HG03139 (cell line): Measurements from ENCODE around the gene WDR27.
"Not testable (repeated sequence)": the region's sequence is repeated elsewhere in the genome, so short reads cannot be mapped to it uniquely, and the experiment has no call there.

Experiments
- ATAC-seq: cut with Tn5 transposase; IDR thresholded peaks from one replicate; pipeline ENCODE4 v1.9.1; 2021; ENCODE audit not compliant: unreplicated experiment

The WDR27 gene

DNA sequence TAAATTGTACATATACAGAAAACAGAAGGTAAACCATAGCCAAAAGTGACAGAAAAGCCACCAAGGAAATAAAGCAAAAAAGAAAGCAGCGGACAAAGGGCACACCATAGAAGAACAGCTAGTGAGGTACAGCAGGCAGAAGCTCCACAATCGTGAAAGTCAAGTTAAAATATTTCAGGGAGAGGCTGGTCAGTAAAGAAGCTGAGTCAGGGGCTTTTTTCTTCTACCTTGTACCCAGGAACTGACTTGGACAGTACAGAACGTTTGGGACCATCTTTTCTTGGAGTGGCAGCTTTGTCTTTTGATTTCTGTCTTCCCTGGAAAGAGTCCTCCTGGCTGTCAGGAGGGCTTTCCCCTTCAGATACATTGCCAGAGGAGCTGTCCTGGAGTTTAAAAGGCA lies 8.2 kb upstream of the WDR27 start:
- no peak for ATAC-seq

DNA sequence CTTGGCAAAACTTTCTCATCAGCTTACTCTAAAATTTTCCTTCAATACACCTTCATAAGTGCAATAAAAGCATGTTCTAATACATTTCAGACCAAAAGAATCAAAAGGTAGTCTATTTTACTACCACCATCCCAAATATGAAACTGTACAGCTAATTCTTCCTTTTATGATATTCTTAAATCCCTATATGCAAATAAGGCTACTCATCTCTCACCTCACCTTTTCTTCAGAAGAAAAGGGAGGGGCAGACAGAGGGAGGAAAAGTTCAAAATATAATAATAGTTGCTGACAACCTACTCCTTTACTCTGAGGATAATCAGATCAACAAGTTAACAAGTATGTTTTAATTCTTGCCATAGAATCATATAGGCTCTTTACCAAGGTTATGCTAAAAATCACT lies 7.5 kb upstream of the WDR27 start:
- no peak for ATAC-seq

DNA sequence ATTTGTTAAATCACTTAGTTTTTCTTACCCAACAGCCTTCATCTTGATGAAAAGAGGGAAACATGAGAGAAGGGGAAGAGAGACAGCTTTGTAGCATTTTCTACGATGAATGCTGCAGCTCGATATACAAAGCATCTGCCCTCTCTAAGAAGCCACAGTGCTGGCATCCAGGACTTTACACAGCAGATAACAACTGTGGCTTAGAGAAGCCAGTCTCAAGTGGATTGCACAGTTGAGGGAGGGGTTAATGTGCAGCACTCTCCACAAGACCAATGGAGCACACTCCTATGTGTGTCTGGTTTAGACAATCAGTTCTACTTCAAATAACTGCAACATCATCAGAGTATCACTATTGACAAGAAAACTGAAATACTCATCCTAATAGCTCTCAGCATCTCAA lies 5.9 kb upstream of the WDR27 start:
- no peak for ATAC-seq

DNA sequence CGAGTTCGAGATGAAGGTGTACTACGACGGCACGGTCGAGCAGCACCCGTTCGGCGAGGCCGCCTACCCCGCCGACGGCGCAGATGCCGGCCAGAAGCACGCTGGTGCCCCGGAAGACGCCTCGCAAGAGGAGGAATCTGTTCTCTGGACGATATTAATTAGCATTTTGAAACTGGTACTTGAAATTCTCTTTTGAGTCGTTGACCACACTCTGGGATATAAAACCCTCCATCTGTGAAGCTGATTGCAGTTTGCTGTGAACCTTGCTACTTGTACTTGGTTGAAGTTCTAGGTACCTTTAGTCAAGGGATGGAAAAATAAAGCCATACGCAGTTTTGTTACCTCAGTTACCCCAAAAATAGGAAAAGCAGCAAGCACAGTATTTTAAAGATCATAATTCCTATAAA lies 1.0 kb upstream of the WDR27 start:
- ATAC-seq: peak; percentile 14

DNA sequence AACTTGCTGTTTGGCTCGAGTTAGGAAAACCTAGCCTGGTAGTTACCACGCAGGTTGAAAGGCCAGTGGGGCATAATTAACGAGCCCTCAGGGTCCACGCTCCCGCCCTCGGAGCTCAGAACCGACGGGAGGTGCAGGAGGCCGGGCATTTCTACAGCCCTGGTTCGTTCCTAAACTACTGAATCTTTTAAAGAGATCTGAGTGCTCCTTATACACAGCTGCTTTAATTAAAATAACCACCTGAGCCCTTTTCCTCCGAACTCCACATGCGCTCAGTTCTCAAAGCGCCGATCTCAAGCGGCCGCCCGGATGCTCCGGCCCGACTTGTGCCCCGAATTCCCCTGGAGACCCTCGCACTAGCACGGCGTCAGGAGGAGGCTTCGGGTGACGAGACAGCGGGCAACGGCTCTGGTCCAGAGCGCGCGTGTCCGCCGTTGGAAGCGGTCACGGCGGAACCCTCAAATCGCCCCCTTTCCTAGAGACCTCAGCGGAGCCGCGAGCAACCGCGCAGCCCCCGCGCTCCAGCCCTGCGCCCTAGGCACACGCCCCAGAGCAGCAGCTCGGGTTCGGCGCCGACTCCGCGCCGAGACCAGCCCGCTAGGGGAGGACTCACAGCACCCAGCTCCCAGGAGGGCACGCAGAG lies 397 bp downstream of the WDR27 start:
- ATAC-seq: peak; percentile 8

DNA sequence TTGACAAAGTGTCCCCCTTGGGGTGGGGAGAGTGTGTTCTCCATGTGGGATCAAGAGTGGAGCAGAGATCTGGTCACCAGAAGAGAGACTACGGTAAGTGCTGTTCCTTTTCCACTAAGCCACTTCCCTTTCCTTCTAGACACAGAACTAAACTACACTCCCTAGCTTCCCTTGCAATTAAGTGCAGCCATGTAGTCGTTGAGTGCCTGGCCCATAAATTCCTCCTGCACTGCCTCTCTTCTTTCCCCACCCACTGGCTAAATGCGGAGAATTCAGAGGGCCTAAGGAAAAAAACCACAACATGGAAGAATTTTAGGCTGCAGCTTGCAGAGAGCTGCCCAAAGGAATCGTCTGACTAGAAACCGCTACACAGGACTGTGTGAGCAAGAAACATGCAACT lies 1.5 kb downstream of the WDR27 start:
- no peak for ATAC-seq

DNA sequence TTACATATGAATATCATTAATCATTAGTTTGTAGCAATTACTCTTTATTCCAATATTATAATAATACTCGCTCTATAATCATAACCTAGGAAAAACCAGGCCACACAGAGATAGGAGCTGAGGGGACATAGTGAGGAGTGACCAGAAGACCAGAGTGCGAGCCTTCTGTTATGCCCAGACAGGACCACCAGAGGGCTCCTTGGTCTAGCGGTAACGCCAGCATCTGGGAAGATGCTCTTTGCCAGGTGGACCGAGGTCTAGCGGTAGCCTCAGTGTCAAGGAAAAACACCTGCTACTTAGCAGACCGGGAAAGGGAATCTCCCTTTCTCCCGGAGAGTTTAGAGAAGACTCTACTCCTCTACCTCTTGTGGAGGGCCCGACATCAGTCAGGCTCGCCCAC lies 4.7 kb downstream of the WDR27 start:
- not testable (repeated sequence) for ATAC-seq

DNA sequence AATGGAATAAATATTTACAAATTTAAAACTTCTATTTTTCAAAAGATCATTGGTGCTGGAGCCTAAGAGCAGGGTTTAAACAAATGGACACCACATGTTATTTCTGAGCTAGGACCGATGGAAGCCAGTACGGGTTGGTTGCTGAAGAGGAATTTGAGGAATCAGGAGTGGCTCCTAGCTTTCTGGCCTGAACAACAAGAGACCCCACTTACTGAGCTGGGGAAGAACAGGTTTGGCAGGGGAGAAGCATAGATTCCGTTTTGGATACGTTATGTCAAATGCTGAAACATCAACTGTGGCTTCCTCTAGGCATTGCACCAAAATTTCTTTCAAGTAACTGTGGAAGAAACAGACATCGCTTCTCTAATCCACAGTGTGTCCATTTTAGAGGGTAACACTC lies 6.7 kb downstream of the WDR27 start:
- no peak for ATAC-seq

DNA sequence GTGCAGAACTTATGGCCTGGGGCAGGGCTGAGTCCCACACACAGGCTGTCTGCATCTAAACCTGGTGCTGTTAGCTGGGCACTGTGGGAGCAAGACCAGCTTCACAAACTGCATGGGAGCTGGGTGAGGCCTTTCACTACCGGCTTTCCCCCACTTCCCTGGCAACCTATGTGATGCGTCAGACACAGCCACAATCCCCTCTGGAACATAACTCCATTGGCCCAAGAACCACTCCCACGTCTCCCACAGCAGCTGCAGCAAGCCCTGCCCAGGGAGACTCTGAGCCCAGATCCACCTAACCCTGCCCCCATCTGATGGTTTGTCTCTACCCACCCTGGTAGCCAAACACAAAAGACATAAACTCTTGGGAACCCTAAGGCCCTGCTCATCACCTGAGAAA lies 9.3 kb downstream of the WDR27 start:
- no peak for ATAC-seq

DNA sequence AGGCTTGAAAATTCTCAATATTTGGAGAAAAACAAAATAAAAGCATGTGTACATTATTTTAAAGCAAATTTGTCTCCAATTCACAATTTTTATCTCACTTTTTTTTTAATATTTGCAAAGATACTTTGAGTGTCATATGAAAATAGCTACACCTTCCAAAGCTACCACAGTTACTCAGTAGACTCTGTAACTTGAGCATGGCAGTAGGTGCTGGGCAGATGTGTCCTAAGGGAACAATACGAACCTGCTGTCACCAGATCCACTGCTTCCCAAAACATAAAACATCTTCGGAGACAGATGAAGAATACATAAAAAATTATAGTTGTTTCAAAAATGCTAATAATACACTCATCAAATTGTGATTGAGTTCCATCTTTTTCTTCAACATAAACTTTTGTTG lies 10.6 kb downstream of the WDR27 start:
- no peak for ATAC-seq

DNA sequence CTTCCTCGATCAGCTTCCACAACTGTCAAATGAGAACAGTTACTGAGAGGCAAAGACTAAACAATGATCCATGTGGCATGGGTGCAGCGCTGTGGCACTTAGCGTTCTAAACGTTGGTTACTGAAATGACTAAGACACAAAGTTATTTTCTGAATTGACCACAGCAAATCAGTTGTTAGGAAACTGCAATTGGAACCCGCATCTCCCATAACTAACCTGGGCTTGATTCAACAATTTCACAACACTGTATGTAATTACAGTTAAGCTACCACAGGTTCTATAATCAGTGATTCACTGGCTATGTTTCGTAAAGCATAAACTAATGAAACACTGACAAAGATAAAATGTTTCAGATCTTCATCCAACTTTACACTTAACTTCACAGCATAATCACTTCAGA lies 12.5 kb downstream of the WDR27 start:
- no peak for ATAC-seq

DNA sequence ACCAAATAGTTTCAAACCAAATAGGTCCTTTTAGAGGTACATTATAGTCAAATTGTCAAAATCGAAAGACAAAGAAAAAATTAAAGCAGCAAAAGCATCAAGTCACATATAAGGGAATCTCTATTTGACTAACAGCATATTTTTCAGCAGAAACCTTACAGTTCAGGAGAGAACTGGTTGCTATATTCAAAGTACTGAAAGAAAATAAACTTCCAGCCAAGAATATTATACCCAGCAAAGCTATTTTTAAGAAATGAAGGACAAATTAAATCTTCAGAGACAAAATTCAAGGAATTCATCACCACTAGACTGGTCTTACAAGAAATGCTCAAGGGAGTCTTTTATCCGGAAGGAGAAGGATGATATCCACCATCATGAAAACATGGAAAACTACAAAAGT lies 16.0 kb downstream of the WDR27 start:
- ATAC-seq: no peak

DNA sequence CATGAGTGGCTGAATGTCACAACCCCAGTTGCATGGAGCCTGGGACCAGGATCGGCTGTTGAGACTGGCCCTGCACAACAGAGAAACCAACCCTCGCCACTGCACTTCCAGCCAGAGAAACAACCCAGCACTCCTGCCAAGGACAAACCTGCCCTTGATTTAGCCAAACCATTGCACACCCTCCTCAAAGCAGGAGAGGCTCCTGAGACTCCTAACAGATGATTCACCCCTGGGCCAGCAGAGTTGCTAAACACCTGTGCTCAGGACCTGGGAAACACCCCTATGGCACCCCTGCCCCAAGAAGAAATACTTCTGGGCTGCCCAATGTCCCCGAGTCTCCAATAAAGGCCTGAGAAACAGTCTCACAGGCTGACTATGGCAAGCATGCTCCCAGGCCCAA lies 17.8 kb downstream of the WDR27 start:
- ATAC-seq: no peak

DNA sequence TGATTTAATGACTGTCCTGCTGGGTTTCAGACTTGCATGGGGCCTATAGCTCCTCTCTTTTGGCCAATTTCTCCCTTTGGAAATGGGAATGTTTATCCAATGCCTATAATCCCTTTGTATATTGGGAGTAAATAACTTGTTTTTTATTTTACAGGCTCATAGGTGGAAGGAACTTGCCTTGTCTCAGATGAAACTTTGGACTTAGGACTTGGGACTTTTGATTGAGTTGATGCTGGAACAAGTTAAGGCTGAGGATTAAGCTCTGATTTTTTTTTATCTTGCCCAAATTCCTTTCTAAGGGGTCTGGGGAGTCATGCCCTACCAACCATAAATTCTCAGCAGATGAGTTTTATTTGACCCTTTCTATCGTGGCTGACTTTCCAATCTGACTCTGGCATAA lies 23.5 kb downstream of the WDR27 start:
- ATAC-seq: no peak

DNA sequence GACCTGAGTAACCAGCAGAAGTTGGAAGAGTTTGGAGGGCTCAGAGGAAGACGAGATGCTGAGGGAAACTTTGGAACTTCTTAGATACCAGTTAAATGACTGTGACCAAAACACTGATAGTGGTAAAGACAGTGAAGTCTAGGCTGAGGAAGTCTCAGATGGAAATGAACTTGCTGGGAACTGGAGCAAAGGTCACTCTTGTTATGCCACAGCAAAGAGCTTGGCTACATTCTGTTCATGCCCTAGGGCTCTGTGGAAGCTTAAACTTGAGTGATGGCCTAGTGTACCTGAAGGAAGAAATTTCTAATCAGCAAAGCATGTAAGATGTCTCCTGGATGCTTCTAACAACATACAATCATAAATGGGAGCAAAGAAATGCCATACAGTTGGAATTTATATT lies 24.7 kb downstream of the WDR27 start:
- no peak for ATAC-seq

DNA sequence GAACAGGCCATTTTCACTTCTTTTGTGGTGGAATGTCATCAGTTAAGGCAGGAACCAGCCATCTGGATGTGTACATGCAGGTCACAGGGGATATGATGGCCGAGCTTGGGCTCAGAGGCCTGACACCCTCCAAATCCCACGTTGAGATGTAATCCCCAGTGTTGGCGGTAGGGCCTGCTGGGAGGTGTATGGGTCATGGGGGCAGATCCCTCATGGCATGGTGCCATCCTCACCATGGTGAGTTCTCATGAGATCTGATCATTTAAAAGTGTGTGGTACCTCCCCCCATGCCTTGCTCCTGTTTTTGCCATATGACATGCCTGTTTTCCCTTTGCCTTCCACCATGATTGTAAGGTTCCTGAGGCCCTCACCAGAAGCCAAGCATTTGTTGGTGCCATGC lies 26.8 kb downstream of the WDR27 start:
- ATAC-seq: no peak

DNA sequence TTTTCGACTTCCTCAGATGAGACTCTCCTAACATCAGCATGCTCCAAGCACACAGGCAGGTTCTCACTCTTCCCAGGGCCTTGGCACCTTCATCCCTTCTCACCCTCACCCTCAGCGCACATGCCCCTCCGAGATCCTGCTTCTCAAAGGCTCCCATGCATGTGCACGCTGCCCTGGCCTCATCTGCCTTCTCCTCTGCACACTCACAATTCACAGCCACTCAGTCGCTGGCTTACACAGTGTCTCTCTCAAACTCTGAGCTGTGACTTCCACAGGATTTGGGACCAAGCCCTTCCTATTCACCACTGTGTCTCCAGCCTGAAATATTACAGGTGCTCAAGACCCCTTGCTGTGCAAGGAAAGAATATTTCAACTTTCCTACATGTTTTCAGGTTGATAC lies 30.3 kb downstream of the WDR27 start:
- no peak for ATAC-seq

DNA sequence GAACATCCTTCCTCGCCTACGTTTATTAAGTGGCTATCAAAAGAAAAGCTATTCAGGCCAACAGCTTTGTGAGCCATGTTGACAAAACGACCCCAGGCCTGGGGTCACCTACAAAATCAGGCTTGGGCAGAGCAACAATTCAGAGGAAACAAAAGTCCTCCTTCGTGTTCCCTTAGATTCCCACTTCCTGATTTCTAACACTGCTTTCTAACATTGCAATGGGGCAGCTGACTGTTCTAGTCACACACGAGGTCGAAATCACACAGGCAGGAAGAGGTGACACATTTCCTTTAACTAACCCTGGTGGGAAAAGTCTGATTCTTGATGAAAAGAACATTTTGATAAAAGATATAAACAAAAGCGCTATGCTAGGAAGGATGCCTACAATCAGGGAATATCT lies 31.9 kb downstream of the WDR27 start:
- ATAC-seq: no peak

DNA sequence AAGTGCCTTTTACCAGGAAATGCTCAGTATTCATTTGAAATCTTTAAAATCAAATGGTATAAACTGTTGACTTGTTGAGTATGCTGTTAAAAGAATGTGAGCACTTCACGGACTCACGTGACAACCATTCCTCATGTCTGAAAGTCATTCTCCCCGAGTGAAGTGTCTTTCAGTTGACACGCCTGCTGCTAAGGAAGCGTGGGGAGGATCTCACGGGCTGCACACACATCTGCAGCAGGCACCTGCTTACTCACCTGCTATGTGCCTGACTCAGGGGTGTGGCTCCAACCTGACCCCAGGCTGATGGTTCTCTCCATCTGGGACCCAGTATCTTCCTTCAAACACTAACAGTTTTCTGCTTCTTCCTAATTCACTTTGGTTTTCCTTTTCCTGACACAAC lies 32.7 kb downstream of the WDR27 start:
- ATAC-seq: no peak

DNA sequence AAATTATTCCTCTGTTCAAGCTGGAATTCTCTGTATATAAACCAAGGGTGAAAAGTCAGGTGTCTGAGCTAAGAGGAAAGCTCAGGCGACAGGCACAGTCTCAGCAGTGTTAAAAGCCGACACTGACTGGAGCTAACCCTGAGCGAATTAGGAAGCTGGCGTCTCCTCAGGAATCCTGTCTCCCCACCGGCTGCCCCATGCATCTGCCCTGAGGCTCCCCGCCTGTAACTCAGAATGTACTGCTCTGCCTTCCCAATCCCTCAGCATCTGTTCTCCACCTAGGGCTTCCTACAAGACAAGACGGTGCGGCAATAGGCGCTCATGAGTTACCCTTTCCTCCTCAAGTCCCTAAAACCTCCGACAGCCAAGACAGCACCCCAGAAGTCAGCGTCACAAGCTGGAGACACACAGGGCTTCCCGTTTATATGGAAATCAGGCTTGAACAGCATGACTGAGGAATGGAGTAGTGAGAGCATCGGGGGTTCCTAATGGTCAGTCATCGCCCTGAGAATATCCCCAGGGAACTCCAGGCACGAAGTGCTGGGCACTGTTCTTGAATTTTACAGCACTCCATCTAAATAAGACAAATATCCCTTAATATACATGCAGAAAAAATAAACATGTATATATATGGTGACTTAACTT lies 33.5 kb downstream of the WDR27 start:
- no peak for ATAC-seq

DNA sequence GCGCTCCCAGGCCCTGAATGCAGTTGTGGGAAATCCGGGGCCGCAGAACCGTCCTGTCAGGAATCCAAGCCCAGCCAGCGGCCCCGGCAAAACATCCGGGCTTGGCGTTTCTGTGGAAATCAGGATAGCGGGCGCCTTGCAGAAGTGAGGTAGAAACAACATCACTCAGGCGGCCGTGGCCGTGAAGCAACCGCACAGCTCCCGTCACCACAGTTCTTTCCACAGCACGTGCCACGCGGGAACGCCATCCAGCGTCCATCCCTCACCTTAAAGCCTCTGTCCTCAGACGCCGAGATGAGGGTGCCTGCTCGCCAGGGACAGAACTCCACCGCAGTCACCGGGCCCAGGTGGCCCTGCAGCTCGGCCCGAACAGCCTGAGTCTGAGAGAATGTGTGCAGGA lies 34.1 kb downstream of the WDR27 start:
- no peak for ATAC-seq

DNA sequence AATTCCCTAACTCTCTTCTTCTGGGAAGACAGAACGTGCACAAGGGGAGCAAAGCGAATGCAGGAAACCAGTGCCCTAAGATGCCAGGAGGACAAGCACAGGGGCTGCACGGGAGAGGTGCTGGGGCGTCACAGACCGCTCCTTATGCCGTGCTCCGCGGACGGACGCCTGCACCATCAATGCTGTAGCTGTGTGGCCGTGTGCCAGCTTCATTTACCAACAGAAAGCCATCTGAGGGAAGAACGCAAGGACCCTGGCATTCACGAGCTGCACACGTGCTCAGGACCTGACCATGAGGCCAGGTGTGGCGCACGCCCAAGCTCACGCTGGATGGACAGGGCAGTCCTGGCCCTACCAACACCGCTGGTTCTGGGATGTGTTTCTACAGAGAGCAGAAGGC lies 35.4 kb downstream of the WDR27 start:
- no peak for ATAC-seq

DNA sequence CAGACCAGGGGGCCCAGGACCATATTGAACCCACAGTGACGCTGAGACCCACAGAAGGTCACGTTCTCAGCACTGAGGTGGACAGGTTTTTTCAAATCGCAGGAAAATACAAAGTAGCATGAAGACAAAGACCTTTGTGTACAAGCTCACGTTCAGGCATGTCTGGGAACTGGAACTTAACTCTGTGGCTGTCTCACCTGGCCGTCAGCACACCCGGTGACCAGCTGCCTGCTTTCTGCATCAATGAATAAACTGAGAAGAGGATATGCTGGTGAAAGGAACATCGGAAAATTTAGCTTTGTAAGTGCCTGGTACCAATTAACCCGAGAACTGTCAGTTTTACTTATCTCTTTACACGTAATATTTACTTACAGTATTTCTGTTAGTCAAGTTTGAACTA lies 36.5 kb downstream of the WDR27 start:
- ATAC-seq: no peak
